Motor neuron (in vitro differentiated cells): ENCODE data around the gene KCNH1. TPM values are rescaled to one million over a fixed set of nuclear protein-coding genes. Genes with fewer than 3 reads are reported as not detected.
"Not testable (repeated sequence)": the region's sequence is repeated elsewhere in the genome, so short reads cannot be mapped to it uniquely, and the experiment has no call there.

Experiments
- ATAC-seq, 8 experiments: fragments of 200-7000 bp; cut with Tn5 transposase; replicated peaks in 6 of 8; 2 replicates each; pipeline ENCODE4 v1.8.0; 2021; ENCODE audit warnings: mild to moderate bottlenecking in 8 of 8, moderate library complexity in 8 of 8
- H3K27ac ChIP-seq, 2 donors: fragments of 250-450 bp; sonication (Bioruptor Pico); 2 replicates each; pipeline ENCODE4 v1.9.0; 2021; ENCODE audit warnings: antibody characterized with exemption in 2 of 2, mild to moderate bottlenecking in 2 of 2, moderate library complexity in 1 of 2
- H3K4me1 ChIP-seq, 2 donors: fragments of 250-450 bp; sonication (Bioruptor Pico); replicated peaks in 1 of 2; 2 replicates each; pipeline ENCODE4 v1.6.1; 2021; ENCODE audit warnings: antibody characterized with exemption in 2 of 2, mild to moderate bottlenecking in 2 of 2, moderate library complexity in 1 of 2
- H3K4me3 ChIP-seq, 5 donors: fragments of 250-450 bp; sonication (Bioruptor Pico); 2 replicates each; pipeline ENCODE4 v1.9.0; 2021; ENCODE audit warnings: antibody characterized with exemption in 5 of 5, mild to moderate bottlenecking in 5 of 5, moderate library complexity in 4 of 5
- WGBS, 10 experiments: fragments of 450-650 bp; shearing (Covaris generic); methylation state at CpG; one replicate each; pipeline ENCODE4 v1.0.0; 2022; 5-methylcytosine and 5-hydroxymethylcytosine counted together
- in situ Hi-C, 9 experiments: fragments of 400-800 bp; cut with MboI; loops; one replicate each; pipeline ENCODE4 v1.15.0; 2021; ENCODE audit warnings: low sequenced_read_pairs in 9 of 9, low pct_unique_long_range_greater_than_20kb in 2 of 9; ENCODE audit not compliant: unreplicated experiment in 9 of 9
- total RNA-seq, 8 experiments: library from RNA; unstranded; fragments of 300-600 nt; gene quantifications; 2 replicates each; pipeline versions ENCODE4 v1.2.3 to v1.2.4, GENCODE V29; 2022

KCNH1 gene
- total RNA-seq, 8 experiments from 2014 or later, result 1.2 to 22.5 (median 6.2) TPM

DNA sequence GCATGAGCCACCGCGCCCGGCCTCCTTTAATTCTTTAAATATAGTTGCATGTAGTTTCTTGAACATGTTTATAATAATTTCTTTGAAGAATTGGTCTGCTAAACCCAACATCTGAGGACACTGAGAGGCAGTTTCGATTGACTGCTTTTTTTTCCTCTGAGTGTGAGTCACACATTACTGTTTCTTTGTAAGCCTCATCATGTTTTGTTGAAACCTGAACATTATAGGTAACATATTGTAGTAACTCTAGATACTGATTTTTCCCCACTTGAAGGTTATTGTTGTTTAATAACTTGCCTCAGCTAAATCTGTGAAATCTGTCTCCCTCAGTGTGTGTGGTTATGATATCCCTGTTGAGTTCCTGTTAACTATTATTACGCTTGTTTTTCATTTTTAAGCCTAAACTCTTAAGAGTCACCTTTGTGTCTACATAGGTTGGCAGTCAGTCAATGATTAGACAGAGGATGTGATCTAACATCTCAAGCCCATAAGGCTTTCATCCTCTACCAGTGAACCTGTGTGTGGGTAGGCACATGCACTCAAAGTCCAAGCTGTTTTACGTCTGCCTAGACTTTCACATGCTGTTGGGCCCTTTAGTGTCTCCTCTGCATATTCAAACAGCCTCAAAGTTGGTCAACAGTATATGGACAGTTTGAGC lies 155.5 kb downstream of the KCNH1 start:
- H3K4me3 ChIP-seq, result no peak overlapping the region
- WGBS, 10 experiments, result 40 to 100% (median 77%) methylated on average over 1 to 6 of the region's 6 CpGs
- in situ Hi-C loops, result no loop called here

DNA sequence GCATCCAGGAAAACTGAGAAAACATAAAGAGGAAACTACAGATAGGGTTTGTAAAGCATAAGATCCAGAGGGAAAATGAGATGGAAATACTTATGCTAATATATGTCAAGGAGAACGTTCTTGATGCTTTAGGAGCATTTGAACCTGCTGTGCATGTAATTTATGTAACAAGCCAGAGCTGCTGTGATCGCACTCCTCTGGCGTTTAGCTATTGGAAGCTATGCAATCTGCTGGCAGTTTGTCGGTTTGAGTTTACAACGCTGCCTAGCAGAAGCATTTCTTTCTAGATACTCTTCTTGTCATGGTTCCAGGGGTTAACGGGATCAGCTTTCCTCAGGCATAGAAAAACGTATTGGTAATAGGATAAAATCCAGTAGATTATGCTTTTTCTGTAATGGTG lies 182.7 kb downstream of the KCNH1 start:
- Histone ChIP-seq H3K4me1 (no peaks in the 10 kb centered on the region), H3K4me3 (no peak overlapping the region), H3K27ac (no peak overlapping the region)
- ATAC-seq, result no peak
- 12 to 80% (median 59%) methylated on average over 4 to 7 of the region's 7 CpGs for WGBS, 10 experiments
- in situ Hi-C loops, result no loop called here

More for the DNA sequence above, 155.5 kb downstream of the KCNH1 start:
- H3K4me1 ChIP-seq, result no peaks in the 10 kb centered on the region
- no peak overlapping the region for H3K27ac ChIP-seq
- ATAC-seq, result peak in 2 of 8 experiments; percentile 29 to 37

DNA sequence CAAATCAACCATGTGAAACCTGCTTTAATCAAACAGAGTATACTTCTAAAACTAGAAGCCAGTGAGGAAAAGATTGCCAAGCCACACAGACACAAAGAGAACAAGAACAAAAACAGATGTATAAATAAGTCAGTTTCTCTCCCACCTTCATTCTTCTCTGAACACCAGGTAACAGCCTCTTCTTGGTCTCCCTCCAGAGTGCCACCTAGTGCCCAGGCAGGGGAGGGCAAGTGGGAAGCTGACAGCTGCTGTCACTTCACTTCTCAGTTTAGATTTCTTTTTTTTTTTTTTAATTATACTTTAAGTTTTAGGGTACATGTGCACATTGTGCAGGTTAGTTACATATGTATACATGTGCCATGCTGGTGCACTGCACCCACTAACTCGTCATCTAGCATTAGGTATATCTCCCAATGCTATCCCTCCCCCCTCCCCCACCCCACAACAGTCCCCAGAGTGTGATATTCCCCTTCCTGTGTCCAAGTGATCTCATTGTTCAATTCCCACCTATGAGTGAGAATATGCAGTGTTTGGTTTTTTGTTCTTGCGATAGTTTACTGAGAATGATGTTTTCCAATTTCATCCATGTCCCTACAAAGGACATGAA lies 183.9 kb downstream of the KCNH1 start:
- H3K4me3 ChIP-seq, H3K4me1 ChIP-seq, H3K27ac ChIP-seq, in situ Hi-C loops: not testable (repeated sequence)
- WGBS, 10 experiments, result no CpG with 5 or more reads among the region's 2 CpGs
- ATAC-seq, result peak in 2 of 8 experiments; percentile 19 to 22

DNA sequence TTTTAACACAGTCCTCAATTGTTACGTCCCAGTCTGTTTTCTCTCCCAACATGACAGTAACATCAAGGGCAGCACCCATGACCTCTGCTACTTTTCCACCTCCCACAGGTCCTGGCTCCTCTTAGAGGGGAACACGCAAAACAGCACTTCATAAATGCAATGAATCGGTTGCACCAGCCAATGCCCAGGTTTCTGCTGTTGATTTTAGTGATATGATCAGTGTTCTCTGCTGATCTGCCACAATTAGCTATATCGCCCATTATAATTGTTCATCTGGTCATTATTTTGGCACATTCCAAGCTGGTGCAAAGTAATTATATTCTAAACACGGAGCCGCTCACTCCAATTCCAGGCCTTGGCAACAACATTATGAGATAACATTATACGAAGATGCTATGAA lies 184.5 kb downstream of the KCNH1 start:
- in situ Hi-C loops, result no loop called here
- no peaks in the 10 kb centered on the region for H3K4me1 ChIP-seq
- no peak overlapping the region for H3K27ac ChIP-seq
- no peak for ATAC-seq
- no peak overlapping the region for H3K4me3 ChIP-seq
- 41 to 96% (median 81%) methylated on average over 2 to 7 of the region's 7 CpGs for whole genome bisulfite sequencing, 10 experiments

DNA sequence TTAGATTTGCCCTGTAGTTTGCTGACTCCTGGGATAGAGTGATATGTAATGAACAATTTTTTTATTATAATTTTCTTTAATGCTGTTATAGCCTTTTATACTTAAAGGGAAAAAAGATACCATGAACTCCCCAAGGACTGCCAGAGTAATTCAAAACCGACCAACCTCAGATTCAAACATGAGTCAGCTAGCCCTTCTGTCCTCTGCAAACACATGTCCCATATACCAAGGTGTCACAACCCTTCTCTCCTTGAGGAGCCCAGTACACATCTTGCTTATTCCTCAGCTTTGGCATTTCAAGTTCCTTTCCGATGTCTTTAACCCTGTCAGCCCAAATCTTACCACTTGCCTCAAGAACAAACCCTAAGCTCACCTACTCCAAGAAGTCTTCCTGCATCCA lies 184.9 kb downstream of the KCNH1 start:
- ATAC-seq, result no peak
- no peaks in the 10 kb centered on the region for H3K4me1 ChIP-seq
- WGBS, 10 experiments, result 14 to 83% (median 64%) methylated on average over 1 to 2 of the region's 2 CpGs; no CpG with 5 or more reads in 4 of the 10 experiments
- H3K27ac ChIP-seq, result no peak overlapping the region
- H3K4me3 ChIP-seq, result no peak overlapping the region
- in situ Hi-C loops, result no loop called here

DNA sequence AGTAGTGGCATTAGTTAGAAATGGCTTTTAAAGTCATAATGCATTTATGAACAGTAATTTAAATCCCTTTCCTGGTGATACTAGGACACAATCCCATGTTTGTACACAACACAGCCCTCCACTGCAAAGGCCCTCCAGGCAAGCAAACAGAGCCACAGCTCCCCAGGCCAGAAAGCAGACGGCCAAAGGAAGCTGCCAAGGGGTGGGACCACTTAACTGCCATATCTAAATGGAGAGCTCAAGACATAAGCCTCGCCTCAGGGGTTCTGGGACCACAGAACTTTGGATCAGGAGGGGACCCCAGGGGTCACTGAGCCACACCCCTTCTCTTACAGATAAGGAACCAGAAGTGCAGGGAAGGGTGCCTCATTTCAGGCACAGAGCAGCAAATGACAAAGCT lies 189.7 kb downstream of the KCNH1 start:
- peak in 3 of 8 experiments; percentile 68 to 80 (median 76) for ATAC-seq
- no peak overlapping the region for H3K27ac ChIP-seq
- H3K4me1 ChIP-seq, result peaks cover 0 to under 1% of the 10 kb centered on the region in 2 donors
- in situ Hi-C loops, result no loop called here
- no peak overlapping the region for H3K4me3 ChIP-seq
- WGBS, 10 experiments, result 0 to 100% (median 46%) methylated on average over 1 to 2 of the region's 2 CpGs; no CpG with 5 or more reads in 5 of the 10 experiments

DNA sequence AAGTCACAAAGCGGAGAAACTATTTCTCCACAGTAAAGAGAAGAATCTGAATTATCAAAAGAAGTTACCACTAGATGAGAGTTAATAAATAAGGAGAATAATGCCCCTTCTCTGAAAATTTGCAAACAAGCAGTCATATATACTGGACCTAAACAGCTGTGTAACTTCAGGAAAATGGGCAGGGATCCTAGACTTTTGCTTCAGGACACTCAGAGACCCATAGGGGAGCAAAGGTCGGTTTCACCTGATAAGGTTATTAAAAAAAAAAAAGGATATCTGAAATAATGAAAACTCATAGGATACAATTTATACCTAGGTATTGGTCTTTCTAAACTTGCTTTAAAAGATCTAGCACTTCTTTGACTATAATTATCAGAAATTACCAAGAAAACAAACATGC lies 191.4 kb downstream of the KCNH1 start:
- Histone ChIP-seq H3K4me1 (peaks cover 0 to 5% of the 10 kb centered on the region in 2 donors), H3K4me3 (no peak overlapping the region), H3K27ac (no peak overlapping the region)
- in situ Hi-C loops, result no loop called here
- ATAC-seq, result no peak
- WGBS, 10 experiments, result 20 to 100% (median 67%) methylated on average over 1 to 2 of the region's 2 CpGs

DNA sequence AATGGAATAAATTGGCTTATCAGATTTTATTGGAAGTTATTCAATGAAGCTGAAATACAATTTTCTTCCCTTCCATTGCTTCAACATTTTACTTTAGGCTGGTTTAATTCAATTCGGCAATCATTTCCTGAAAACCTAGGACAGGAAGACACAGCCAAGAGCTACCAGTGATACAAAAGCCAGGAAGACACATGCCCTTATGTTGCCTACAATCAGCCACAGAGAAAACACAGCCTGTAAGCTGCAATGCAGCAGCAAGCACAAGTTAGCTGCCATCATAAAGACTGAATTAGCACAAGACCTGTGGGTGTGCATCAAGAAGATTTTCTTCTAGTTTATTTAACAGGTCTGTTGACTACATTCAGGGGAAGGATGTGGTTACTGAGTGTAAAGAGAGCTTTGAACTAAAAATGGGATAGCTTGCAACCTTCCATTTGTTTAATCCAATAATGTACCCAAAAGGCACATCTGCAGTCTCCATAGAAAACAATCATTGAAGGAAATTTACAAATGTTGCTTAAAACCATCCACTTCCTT lies 193.8 kb downstream of the KCNH1 start:
- in situ Hi-C loops, result no loop called here
- no peak overlapping the region for H3K4me3 ChIP-seq
- H3K4me1 ChIP-seq, result peaks cover 0 to 5% of the 10 kb centered on the region in 2 donors
- no peak overlapping the region for H3K27ac ChIP-seq
- ATAC-seq, result no peak
- WGBS, 10 experiments, result 0 to 100% (median 76%) methylated on average over 1 of the region's 1 CpG; no CpG with 5 or more reads in 1 of the 10 experiments

DNA sequence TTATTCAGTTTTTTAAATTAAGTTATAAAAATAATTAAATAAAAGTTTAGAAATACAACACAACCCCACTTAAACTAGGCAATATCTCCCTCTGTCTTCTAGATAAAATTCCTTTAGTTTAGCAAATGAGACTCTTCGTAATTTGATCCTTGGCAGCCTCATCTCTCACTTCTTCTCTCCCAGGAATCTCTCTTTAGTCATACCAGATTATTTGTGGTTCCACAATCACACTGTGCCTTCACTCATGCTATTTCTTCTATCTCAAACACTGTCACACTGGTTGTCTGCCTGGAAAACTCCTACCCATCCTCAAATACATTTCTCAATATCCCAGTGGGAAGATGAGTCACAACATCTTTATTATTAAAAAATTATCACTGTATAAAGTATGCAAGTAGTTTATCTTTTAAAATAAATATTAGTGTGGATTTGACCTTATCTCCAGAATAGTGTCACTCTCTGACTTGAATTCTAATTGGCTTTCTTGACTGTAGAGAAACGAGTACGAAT lies 195.5 kb downstream of the KCNH1 start:
- 0 to 100% (median 83%) methylated on average over 1 to 3 of the region's 3 CpGs for WGBS, 10 experiments
- in situ Hi-C loops, result no loop called here
- H3K4me1 ChIP-seq, result peaks cover 0 to 5% of the 10 kb centered on the region in 2 donors
- no peak overlapping the region for H3K27ac ChIP-seq
- H3K4me3 ChIP-seq, result no peak overlapping the region
- no peak for ATAC-seq

DNA sequence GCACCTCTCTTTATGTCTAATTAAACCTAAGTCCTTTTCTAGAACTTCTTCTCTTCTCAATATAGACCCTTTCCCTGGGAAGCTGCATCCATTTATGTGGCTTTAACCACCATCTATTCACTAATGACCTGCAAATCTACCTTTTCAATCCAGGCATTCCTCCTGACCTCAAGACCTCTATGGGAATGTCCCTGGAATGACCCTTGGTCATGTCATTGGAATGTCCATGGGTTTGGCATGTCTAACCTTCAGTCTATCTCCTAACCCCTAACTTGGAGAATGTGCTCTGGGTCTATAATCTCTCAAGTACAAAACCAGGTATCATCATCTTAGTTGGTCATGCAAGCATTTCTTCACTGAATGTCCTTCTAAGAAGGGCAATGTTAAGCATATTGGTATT lies 196.1 kb downstream of the KCNH1 start:
- H3K4me3 ChIP-seq, result no peak overlapping the region
- no peak overlapping the region for H3K27ac ChIP-seq
- peaks cover 0 to 5% of the 10 kb centered on the region in 2 donors for H3K4me1 ChIP-seq
- in situ Hi-C loops, result no loop called here
- ATAC-seq, result no peak

DNA sequence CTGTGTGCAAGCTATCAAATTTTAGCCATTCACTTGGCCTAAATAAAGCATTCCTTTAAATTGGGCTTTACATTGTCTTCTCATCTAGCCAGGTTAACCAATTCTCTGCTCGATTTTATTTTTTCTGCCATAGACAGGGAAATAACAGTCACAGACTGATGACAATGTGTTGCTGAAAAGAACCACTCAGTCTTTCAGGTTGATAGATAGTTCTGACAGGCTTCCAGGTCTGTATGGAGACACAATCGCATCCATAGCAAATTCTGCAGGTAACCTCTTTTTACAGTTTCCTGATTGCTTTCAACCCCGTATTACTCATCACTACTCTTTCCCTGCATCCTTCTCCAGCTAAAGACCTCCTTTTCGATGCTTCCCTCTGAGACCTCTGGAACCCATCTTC lies 198.0 kb downstream of the KCNH1 start:
- no peak overlapping the region for H3K4me3 ChIP-seq
- in situ Hi-C loops, result no loop called here
- no peak overlapping the region for H3K27ac ChIP-seq
- 0 to 93% (median 73%) methylated on average over 2 to 4 of the region's 4 CpGs; no CpG with 5 or more reads in 1 of the 10 experiments for WGBS, 10 experiments
- peaks cover 0 to 5% of the 10 kb centered on the region in 2 donors for H3K4me1 ChIP-seq
- no peak for ATAC-seq

DNA sequence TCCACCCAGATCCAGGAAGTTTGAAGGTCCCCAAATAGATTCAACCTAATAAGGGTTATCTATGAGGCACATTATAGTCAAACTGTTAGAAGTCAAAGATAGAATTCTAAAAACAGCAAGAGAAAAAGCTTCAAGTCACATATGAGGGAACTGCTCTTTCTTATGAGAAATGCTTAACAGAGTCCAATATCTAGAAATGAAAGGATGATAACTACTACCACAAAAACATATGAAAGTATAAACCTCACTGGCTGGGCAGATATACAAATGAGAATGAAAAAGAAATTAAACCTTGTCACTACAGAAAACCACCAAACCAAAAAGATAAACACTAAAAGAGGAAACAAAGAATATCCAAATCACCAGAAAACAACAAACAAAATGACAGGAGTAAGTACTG lies 201.8 kb downstream of the KCNH1 start:
- no peaks in the 10 kb centered on the region for H3K4me1 ChIP-seq
- no peak overlapping the region for H3K27ac ChIP-seq
- no peak overlapping the region for H3K4me3 ChIP-seq
- in situ Hi-C loops, result no loop called here
- ATAC-seq, result no peak

DNA sequence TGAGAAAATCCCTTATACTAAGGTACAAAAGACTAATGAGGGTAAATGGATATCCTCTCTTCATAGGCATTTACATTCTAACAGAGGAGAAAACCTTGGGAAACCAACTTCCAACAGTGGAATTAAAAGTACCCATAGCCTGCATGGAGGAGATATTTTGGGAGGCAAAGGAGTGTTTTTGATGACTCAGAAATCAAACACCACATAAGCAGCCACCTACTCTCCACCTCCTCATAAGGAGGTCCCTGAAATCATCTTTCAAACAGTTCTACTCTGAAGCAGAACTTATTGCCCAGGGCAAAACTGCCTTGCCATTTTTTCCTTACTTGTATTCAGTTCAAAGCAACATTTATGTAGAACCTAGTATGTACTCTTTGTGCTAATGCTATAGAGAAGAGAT lies 211.3 kb downstream of the KCNH1 start:
- no peak for ATAC-seq
- Histone ChIP-seq H3K27ac (no peak overlapping the region), H3K4me1 (peaks cover 0 to 3% of the 10 kb centered on the region in 2 donors), H3K4me3 (no peak overlapping the region)
- in situ Hi-C loops, result loop anchor here in 1 of 9 experiments (25.0 kb wide), 1 partner anchor 335 kb away; no protein-coding TSS in a partner anchor
